ENCODE results near the gene CNP.

DNA sequence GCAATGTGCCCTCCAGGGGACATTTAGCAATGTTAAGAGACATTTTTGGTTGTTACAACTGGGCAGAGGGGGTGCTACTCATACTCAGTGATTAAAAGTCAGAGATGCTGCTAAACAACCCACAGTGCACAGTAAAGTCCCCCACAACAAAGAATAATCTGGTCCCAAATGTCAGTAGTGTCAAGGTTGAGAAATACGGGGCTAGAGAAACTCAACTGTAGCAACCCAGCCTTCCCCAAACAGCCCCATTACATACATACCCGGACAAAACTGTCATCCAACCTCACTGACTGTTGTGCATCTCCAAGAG, 30.2 kb downstream of the CNP start:
- TF ChIP-seq, protein P1, sequence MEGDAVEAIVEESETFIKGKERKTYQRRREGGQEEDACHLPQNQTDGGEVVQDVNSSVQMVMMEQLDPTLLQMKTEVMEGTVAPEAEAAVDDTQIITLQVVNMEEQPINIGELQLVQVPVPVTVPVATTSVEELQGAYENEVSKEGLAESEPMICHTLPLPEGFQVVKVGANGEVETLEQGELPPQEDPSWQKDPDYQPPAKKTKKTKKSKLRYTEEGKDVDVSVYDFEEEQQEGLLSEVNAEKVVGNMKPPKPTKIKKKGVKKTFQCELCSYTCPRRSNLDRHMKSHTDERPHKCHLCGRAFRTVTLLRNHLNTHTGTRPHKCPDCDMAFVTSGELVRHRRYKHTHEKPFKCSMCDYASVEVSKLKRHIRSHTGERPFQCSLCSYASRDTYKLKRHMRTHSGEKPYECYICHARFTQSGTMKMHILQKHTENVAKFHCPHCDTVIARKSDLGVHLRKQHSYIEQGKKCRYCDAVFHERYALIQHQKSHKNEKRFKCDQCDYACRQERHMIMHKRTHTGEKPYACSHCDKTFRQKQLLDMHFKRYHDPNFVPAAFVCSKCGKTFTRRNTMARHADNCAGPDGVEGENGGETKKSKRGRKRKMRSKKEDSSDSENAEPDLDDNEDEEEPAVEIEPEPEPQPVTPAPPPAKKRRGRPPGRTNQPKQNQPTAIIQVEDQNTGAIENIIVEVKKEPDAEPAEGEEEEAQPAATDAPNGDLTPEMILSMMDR (IDR thresholded peaks at IDR 0.05), result no peak
- TF ChIP-seq EZH2 (IDR thresholded peaks at IDR 0.05; ENCODE audit: borderline replicate concordance, insufficient read depth, low read depth, low read length, poor library complexity, severe bottlenecking), result no peak
